C4-2B (cell line): ENCODE data around the gene RAB36.

Experiments
- ZFX ChIP-seq: fragments of 450-650 bp; IDR thresholded peaks from 2 replicates; pipeline ENCODE4 v1.6.1; 2017
- TF ChIP-seq, protein P1 (sequence below): fragments of 450-650 bp; conservative IDR thresholded peaks from 2 replicates; pipeline ENCODE4 v1.5.1; 2017; ENCODE audit warnings: mild to moderate bottlenecking

DNA sequence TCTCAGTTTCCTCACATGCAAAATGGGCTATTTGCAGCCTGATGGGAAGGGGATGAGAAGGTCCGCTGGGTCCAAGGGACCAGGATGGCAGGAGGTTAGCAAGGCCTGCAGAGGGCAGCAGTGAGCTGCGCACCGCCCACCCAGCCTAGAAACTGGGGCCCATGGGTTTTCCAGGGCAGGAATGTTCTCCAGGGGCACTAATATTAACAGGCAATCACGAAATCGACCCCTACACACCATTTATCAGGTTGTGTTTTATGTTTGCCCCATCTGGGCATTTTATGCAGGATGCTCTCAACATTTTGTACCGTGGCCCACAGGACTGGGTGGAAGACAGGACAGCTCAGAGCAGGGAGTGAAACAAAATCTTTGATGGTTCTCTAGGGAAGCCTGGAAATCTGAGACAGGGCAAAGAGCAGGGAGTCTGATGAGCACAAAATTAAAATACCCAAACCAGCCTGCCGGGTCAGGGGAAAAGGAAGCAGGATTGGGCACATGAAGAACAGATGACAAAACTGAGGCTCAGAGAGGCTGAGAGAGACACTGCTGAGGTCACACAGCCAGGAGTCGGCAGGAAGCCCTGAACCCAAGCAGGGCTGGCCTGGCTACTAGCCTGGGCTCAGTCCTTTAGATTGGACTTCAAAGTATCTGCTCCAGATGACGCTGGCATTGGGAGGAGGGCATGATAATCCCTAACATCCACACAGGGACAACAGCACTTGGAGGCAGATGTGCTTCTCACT, 33.4 kb downstream of the RAB36 start:
- TF ChIP-seq, protein P1, sequence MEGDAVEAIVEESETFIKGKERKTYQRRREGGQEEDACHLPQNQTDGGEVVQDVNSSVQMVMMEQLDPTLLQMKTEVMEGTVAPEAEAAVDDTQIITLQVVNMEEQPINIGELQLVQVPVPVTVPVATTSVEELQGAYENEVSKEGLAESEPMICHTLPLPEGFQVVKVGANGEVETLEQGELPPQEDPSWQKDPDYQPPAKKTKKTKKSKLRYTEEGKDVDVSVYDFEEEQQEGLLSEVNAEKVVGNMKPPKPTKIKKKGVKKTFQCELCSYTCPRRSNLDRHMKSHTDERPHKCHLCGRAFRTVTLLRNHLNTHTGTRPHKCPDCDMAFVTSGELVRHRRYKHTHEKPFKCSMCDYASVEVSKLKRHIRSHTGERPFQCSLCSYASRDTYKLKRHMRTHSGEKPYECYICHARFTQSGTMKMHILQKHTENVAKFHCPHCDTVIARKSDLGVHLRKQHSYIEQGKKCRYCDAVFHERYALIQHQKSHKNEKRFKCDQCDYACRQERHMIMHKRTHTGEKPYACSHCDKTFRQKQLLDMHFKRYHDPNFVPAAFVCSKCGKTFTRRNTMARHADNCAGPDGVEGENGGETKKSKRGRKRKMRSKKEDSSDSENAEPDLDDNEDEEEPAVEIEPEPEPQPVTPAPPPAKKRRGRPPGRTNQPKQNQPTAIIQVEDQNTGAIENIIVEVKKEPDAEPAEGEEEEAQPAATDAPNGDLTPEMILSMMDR = peak; percentile 96
- no peak for TF ChIP-seq ZFX
